Endothelial cell (in vitro differentiated cells): Measurements from ENCODE around the gene P2RY14. TPM values are rescaled to one million over a fixed set of nuclear protein-coding genes. Genes with fewer than 3 reads are reported as not detected.

Experiments used
- DNase-seq: peaks from one replicate; pipeline ENCODE4 v3.0.0; 2021; ENCODE audit warnings: low spot score
- H3K27ac Mint-ChIP-seq: one replicate; pipeline ENCODE4 v1.8.0; 2021; ENCODE audit warnings: mixed read lengths, inconsistent platforms; ENCODE audit not compliant: unreplicated experiment
- H3K27me3 Mint-ChIP-seq: one replicate; pipeline ENCODE4 v1.8.0; 2021; ENCODE audit warnings: mild to moderate bottlenecking, moderate library complexity, mixed read lengths, inconsistent platforms; ENCODE audit not compliant: unreplicated experiment
- H3K36me3 Mint-ChIP-seq: one replicate; pipeline ENCODE4 v1.8.0; 2021; ENCODE audit warnings: mild to moderate bottlenecking, low read depth, mixed read lengths, inconsistent platforms; ENCODE audit not compliant: unreplicated experiment
- H3K4me1 Mint-ChIP-seq: one replicate; pipeline ENCODE4 v1.8.0; 2021; ENCODE audit warnings: mild to moderate bottlenecking, mixed read lengths, inconsistent platforms; ENCODE audit not compliant: unreplicated experiment
- H3K4me3 Mint-ChIP-seq: one replicate; pipeline ENCODE4 v1.8.0; 2021; ENCODE audit warnings: mild to moderate bottlenecking, mixed read lengths, inconsistent platforms; ENCODE audit not compliant: unreplicated experiment
- H3K9me3 Mint-ChIP-seq: one replicate; pipeline ENCODE4 v1.8.0; 2021; ENCODE audit warnings: mixed read lengths, inconsistent platforms; ENCODE audit not compliant: unreplicated experiment
- total RNA-seq: library from RNA; stranded (reverse); fragmentation: NEBNext Ultra II Directional; extraction: Animal tissue kit (Norgen Biotek cat#: 25700); gene quantifications from one replicate; pipeline ENCODE4 v1.2.1, GENCODE V29; 2021; ENCODE audit not compliant: unreplicated experiment
- TF ChIP-seq, protein P1 (sequence below): fragments of 200-600 bp; sonication (generic); IDR thresholded peaks from one replicate; pipeline ENCODE4 v1.5.0; 2021; ENCODE audit warnings: antibody characterized with exemption; ENCODE audit not compliant: unreplicated experiment

P2RY14 gene
- total RNA-seq, 1 donor from 2014 or later = 0.21 TPM

GRCh38 chr3:151276687-151277042 is 1.7 kb downstream of the P2RY14 start:
- Mint-ChIP-seq H3K27me3 (peaks cover 3% of the 10 kb centered on the region), H3K27ac (peak overlapping the region; percentile 67), H3K4me3 (no peak overlapping the region), H3K9me3 (no peaks in the 10 kb centered on the region), H3K36me3 (no peaks in the 10 kb centered on the region), H3K4me1 (peaks cover 16% of the 10 kb centered on the region)
- DNase-seq = no peak
- TF ChIP-seq, protein P1, sequence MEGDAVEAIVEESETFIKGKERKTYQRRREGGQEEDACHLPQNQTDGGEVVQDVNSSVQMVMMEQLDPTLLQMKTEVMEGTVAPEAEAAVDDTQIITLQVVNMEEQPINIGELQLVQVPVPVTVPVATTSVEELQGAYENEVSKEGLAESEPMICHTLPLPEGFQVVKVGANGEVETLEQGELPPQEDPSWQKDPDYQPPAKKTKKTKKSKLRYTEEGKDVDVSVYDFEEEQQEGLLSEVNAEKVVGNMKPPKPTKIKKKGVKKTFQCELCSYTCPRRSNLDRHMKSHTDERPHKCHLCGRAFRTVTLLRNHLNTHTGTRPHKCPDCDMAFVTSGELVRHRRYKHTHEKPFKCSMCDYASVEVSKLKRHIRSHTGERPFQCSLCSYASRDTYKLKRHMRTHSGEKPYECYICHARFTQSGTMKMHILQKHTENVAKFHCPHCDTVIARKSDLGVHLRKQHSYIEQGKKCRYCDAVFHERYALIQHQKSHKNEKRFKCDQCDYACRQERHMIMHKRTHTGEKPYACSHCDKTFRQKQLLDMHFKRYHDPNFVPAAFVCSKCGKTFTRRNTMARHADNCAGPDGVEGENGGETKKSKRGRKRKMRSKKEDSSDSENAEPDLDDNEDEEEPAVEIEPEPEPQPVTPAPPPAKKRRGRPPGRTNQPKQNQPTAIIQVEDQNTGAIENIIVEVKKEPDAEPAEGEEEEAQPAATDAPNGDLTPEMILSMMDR = no peak

GRCh38 chr3:151276038-151276686 is 2.2 kb downstream of the P2RY14 start:
- TF ChIP-seq, protein P1 = no peak
- DNase-seq = no peak
- no peak overlapping the region for H3K4me3 Mint-ChIP-seq
- no peaks in the 10 kb centered on the region for H3K9me3 Mint-ChIP-seq
- no peaks in the 10 kb centered on the region for H3K36me3 Mint-ChIP-seq
- H3K4me1 Mint-ChIP-seq = peaks cover 16% of the 10 kb centered on the region
- H3K27ac Mint-ChIP-seq = no peak overlapping the region
- peaks cover 3% of the 10 kb centered on the region for H3K27me3 Mint-ChIP-seq

DNA sequence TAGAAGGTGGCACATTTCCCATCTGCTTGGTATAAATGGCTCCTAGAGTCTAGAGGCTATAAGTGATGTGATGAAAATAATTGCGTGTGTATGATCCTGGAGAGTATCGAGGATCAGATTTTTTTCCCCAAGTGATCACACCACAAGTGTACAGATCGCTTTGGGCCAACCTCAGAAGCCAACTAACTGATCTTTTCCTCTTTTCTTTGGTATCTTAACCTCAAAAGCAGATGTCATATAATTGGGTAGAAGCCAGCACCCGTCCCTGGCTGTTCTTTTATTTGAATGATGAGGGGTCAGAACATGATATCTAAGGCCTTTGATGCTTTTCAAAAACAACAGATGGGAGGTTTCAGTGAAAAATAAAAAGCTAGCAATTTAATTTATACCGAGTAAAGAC is 3.3 kb downstream of the P2RY14 start:
- H3K9me3 Mint-ChIP-seq = no peaks in the 10 kb centered on the region
- no peaks in the 10 kb centered on the region for H3K36me3 Mint-ChIP-seq
- TF ChIP-seq, protein P1 = no peak
- H3K4me3 Mint-ChIP-seq = no peak overlapping the region
- H3K27me3 Mint-ChIP-seq = no peaks in the 10 kb centered on the region
- H3K4me1 Mint-ChIP-seq = peaks cover 16% of the 10 kb centered on the region
- H3K27ac Mint-ChIP-seq = no peak overlapping the region
- DNase-seq = no peak

DNA sequence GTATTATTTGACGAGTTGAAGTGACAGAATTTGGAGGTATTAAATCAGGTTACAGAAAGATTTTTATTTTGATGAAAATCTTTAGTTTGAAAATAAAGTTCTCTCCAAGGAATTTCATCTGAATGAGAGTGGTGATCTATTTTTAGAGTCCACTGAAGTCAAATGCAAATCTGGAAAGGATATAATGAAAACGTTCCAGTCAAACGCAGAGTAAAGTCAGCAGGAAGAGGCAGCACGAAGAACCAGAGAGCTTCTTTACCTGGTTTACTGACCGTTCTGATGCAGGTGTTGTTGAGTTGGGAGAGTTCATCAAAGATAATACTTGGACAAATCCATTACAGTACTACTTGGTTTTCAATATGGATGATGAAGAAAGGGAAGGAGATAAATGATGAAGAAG is 8.7 kb downstream of the P2RY14 start:
- no peak overlapping the region for H3K27ac Mint-ChIP-seq
- H3K27me3 Mint-ChIP-seq = peaks cover 2% of the 10 kb centered on the region
- H3K9me3 Mint-ChIP-seq = no peaks in the 10 kb centered on the region

More for the DNA sequence above, 8.7 kb downstream of the P2RY14 start:
- DNase-seq = no peak
- Mint-ChIP-seq H3K36me3 (no peaks in the 10 kb centered on the region), H3K4me1 (peaks cover 9% of the 10 kb centered on the region), H3K4me3 (no peak overlapping the region)
- TF ChIP-seq, protein P1 = no peak
